Tibial nerve (tissue), 4 donors: Measurements from ENCODE around the gene PRR23B. TPM values are rescaled to one million over a fixed set of nuclear protein-coding genes. Genes with fewer than 3 reads are reported as not detected.

Experiments
- DNase-seq, 2 donors: peaks; one replicate each; pipeline ENCODE4 v3.0.0-alpha.2; 2019; ENCODE audit warnings: low spot score in 2 of 2
- H3K27ac ChIP-seq, 4 donors: fragments of 200-600 bp; sonication (generic) in 3 of 4; one replicate each; pipeline ENCODE4 v1.5.1; 2017 to 2019; ENCODE audit warnings: mild to moderate bottlenecking in 1 of 4
- H3K27me3 ChIP-seq, 2 donors: fragments of 200-600 bp; sonication (generic) in 1 of 2; one replicate each; pipeline versions ENCODE4 v1.5.1 to v1.6.0; 2017 to 2019
- H3K36me3 ChIP-seq, 3 donors: fragments of 200-600 bp; sonication (generic); one replicate each; pipeline ENCODE4 v1.5.1; 2018 to 2019
- H3K4me1 ChIP-seq, 4 donors: fragments of 200-600 bp; sonication (generic) in 3 of 4; one replicate each; pipeline ENCODE4 v1.5.1; 2017 to 2019
- H3K4me3 ChIP-seq, 4 donors: fragments of 200-600 bp; sonication (generic) in 3 of 4; one replicate each; pipeline ENCODE4 v1.5.1; 2017 to 2019; ENCODE audit warnings: mild to moderate bottlenecking in 1 of 4, moderate library complexity in 1 of 4
- H3K9me3 ChIP-seq, 4 donors: fragments of 200-600 bp; sonication (generic) in 3 of 4; one replicate each; pipeline ENCODE4 v1.5.1; 2017 to 2019
- EP300 ChIP-seq, 2 donors: sonication (generic); formaldehyde crosslinking; IDR thresholded peaks; one replicate each; pipeline ENCODE4 v1.6.1; 2017; ENCODE audit warnings: antibody characterized with exemption in 2 of 2, mild to moderate bottlenecking in 1 of 2
- POLR2A ChIP-seq, 2 donors: fragments of 450-650 bp; IDR thresholded peaks; one replicate each; pipeline ENCODE4 v1.6.1; 2017; ENCODE audit warnings: antibody characterized with exemption in 2 of 2, mild to moderate bottlenecking in 2 of 2, moderate library complexity in 2 of 2
- WGBS, 2 donors: methylation state at CpG; one replicate each; pipeline ENCODE4 v1.1.5; 2018; 5-methylcytosine and 5-hydroxymethylcytosine counted together
- total RNA-seq, 4 donors: library from RNA; depleted of rRNA; stranded (reverse); fragments of >200 nt; gene quantifications; one replicate each; pipeline ENCODE4 v1.1.0, GENCODE V29; 2016
- TF ChIP-seq, protein P1 (sequence below), 5 experiments: fragments of 200-600 bp in 3 of 5; fragments of 450-650 bp in 2 of 5; sonication (generic) in 3 of 5; IDR thresholded peaks; one replicate each; pipeline ENCODE4 v1.5.1; 2016 to 2019; ENCODE audit warnings: antibody characterized with exemption in 5 of 5, mild to moderate bottlenecking in 3 of 5, moderate library complexity in 2 of 5

The PRR23B gene
- total RNA-seq, 4 donors from 2014 or later, result not detected

DNA sequence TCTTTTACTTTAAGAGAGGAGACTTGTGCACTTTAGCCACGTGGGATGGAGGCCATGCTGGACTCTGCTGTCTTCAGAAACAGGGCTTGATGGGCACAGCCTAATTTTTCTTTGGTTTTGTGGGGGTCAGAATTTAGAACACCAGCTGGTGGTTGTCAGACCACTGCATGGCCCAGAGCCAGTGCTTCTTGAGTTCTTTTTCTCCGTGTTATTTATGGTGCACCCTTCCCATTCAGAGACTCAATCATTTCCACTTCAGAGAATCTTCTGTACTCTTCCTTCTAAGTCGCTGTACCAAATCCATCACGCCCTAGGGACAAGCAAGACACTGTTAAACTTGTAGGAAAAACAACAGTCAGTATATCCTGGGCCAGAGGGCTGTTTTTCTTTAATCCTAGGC, 34.8 kb downstream of the PRR23B start:
- TF ChIP-seq EP300 (IDR thresholded peaks at IDR 0.05), result no peak
- TF ChIP-seq, protein P1, sequence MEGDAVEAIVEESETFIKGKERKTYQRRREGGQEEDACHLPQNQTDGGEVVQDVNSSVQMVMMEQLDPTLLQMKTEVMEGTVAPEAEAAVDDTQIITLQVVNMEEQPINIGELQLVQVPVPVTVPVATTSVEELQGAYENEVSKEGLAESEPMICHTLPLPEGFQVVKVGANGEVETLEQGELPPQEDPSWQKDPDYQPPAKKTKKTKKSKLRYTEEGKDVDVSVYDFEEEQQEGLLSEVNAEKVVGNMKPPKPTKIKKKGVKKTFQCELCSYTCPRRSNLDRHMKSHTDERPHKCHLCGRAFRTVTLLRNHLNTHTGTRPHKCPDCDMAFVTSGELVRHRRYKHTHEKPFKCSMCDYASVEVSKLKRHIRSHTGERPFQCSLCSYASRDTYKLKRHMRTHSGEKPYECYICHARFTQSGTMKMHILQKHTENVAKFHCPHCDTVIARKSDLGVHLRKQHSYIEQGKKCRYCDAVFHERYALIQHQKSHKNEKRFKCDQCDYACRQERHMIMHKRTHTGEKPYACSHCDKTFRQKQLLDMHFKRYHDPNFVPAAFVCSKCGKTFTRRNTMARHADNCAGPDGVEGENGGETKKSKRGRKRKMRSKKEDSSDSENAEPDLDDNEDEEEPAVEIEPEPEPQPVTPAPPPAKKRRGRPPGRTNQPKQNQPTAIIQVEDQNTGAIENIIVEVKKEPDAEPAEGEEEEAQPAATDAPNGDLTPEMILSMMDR (IDR thresholded peaks at IDR 0.05), result no peak
- TF ChIP-seq POLR2A (IDR thresholded peaks at IDR 0.05), result no peak
- Histone ChIP-seq H3K27ac (no peak overlapping the region), H3K27me3 (no peaks in the 10 kb centered on the region), H3K36me3 (no peaks in the 10 kb centered on the region), H3K4me3 (no peak overlapping the region), H3K4me1 (no peaks in the 10 kb centered on the region), H3K9me3 (no peaks in the 10 kb centered on the region)
- 50% methylated on average over 4 of the region's 4 CpGs for WGBS, 2 donors
- DNase-seq, result no peak

DNA sequence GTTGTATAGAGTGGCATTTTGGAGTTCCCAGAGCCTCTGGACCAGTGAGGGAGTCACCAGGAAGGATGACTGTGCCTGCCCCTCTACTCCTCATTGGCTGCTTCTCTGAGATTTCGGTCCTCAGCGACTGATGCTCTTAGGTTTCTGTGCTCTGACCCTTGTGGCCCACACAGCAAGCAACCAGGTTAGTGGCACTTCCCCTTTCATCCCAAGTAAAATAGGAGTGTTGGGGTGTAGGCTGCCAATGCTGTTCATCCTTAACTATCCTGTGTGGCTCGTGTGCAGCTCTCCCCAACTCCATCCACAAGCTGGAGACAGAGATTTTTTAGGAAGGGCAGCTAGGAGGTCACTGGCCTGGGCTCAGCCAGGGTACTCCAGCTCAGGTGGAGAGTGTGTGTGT, 35.9 kb downstream of the PRR23B start:
- no peaks in the 10 kb centered on the region for H3K36me3 ChIP-seq
- H3K9me3 ChIP-seq, result no peaks in the 10 kb centered on the region
- DNase-seq, result no peak
- H3K27ac ChIP-seq, result no peak overlapping the region
- H3K27me3 ChIP-seq, result no peaks in the 10 kb centered on the region
- no peak overlapping the region for H3K4me3 ChIP-seq
- 50 to 53% methylated on average over 3 of the region's 3 CpGs for WGBS, 2 donors
- TF ChIP-seq POLR2A (IDR thresholded peaks at IDR 0.05) (no peak), EP300 (IDR thresholded peaks at IDR 0.05) (no peak)
- TF ChIP-seq, protein P1 (IDR thresholded peaks at IDR 0.05), result no peak
- no peaks in the 10 kb centered on the region for H3K4me1 ChIP-seq

DNA sequence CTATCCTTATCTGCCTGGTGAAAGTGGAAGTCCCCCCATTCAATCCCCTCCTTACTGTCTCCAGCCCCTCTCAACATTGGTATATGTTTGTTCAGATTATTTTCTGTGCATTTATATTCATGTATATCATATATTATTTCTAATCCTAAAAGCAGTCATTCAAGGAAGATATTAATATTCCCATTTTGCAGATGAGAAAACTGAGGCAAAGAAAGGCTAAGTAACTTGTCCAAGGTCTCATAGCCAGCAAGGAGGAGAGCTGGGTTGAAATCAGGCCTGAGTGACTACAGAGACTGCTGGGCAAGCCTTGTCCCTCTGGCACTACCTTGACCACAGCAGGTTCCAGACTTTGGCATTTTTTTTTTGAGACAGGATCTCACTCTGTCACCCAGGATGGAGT, 44.7 kb downstream of the PRR23B start:
- Histone ChIP-seq H3K27me3 (no peaks in the 10 kb centered on the region), H3K4me1 (no peaks in the 10 kb centered on the region), H3K36me3 (no peaks in the 10 kb centered on the region), H3K27ac (no peak overlapping the region), H3K4me3 (no peak overlapping the region), H3K9me3 (no peaks in the 10 kb centered on the region)
- no peak for TF ChIP-seq POLR2A (IDR thresholded peaks at IDR 0.05)
- TF ChIP-seq EP300 (IDR thresholded peaks at IDR 0.05), result no peak
- TF ChIP-seq, protein P1 (IDR thresholded peaks at IDR 0.05), result no peak
- no peak for DNase-seq

DNA sequence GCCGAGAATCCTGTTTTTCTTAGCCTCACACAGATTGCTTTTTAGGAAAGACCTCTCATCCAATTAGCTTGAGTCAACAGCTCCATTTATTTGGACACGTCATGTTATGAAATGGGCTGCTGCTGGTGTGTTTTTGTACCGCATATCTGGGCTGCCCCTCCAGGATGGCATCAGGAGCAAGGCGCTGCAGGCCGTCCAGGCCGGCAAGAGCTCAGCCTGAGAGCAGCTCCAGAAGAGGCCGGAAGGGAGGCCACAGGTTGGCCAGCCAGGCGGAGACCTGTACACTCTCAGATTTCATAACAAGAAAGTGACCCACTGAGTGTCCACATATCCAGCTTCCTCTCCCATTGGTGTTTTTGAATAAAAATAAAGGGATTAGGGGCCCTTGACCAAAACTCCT, 45.4 kb downstream of the PRR23B start:
- Histone ChIP-seq H3K36me3 (no peaks in the 10 kb centered on the region), H3K4me3 (no peak overlapping the region), H3K9me3 (no peaks in the 10 kb centered on the region), H3K27ac (no peak overlapping the region), H3K27me3 (no peaks in the 10 kb centered on the region), H3K4me1 (no peaks in the 10 kb centered on the region)
- 80 to 90% methylated on average over 8 of the region's 8 CpGs for WGBS, 2 donors
- no peak for TF ChIP-seq EP300 (IDR thresholded peaks at IDR 0.05)
- TF ChIP-seq POLR2A (IDR thresholded peaks at IDR 0.05), result no peak
- TF ChIP-seq, protein P1 (IDR thresholded peaks at IDR 0.05), result no peak
- DNase-seq, result no peak

DNA sequence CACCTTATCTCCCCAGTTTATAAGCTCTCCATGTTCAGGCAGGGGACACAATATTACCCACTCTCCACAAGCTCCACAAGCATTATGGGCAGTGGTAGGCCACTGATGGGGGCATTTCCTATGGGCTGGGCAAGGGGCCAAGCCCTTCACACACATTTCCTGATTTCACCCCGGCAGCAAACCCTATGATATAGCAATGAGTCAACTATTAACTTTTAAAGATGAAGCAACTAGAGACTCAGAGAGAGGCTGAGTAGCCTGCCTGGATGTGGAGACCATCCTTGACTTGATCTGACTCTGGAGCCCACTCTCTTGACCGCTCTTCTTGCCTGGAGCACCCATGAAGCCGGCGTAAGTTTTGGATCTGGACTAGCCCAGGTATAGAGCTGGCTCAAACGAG, 46.3 kb downstream of the PRR23B start:
- Histone ChIP-seq H3K27ac (no peak overlapping the region), H3K9me3 (no peaks in the 10 kb centered on the region), H3K36me3 (no peaks in the 10 kb centered on the region), H3K4me3 (no peak overlapping the region), H3K27me3 (no peaks in the 10 kb centered on the region), H3K4me1 (no peaks in the 10 kb centered on the region)
- TF ChIP-seq EP300 (IDR thresholded peaks at IDR 0.05) (no peak), POLR2A (IDR thresholded peaks at IDR 0.05) (no peak)
- TF ChIP-seq, protein P1 (IDR thresholded peaks at IDR 0.05), result no peak
- DNase-seq, result no peak
- 66 to 71% methylated on average over 5 of the region's 5 CpGs for WGBS, 2 donors
